ENCODE results near the gene ZNF592. TPM values are rescaled to one million over a fixed set of nuclear protein-coding genes. Genes with fewer than 3 reads are reported as not detected.

Gene ZNF592
- total and polyA plus RNA-seq, 9 of the 15 experiments (the other 6 are each of a cell fraction or from before 2014, with no cell fraction given): 0.88 to 23.8 (median 7.4) TPM

DNA sequence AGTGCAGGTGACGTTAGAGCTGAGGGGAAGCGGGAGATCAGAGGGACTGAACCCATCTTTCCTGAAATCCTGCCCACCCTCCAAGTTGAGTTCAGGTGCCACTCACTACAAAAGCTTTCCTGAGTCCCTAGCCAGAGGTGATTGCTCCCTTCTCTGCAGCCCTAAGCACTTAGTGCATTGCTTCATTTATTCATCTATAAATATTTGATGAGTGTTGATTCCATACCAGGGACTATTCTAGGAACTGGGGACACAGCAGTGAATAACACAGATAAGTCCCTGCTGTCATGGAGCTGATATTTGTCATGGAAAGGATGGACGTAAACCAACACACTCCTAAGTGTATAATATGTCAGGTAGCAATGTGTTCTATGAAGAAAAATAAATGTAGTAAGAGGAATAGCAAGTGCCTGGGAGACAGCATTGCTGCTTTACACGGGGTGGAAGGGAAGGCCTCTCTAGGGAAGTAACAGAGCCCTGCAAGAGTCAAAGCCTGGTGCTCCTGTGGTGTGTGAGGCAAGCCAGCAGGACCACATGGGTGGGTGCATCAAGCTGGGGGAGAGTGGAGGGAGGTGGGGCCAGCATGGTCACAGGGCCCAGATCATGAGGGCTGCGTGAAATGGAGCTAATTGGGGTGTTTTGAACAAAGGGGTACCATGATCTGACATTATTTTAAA, 87.4 kb downstream of the ZNF592 start:
- in situ Hi-C loops (cut with MboI): loop anchor here (5.0 kb wide), 1 partner anchor 87 kb away; no protein-coding TSS in a partner anchor
- Histone ChIP-seq H3K36me3 (ENCODE audit: control insufficient read depth, insufficient read depth, low read length) (no peaks in the 10 kb centered on the region), H3K79me2 (ENCODE audit: control insufficient read depth, insufficient read depth, low read length) (no peaks in the 10 kb centered on the region), H3K9me1 (ENCODE audit: control insufficient read depth, insufficient read depth, low read length) (no peaks in the 10 kb centered on the region), H3K4me2 (ENCODE audit: insufficient read depth, low read length) (no peak overlapping the region), H3K4me1 (replicated peaks in 1 of 2; ENCODE audit: control insufficient read depth in 2 of 2, insufficient read depth in 2 of 2, low read length in 2 of 2) (peaks cover 16 to 23% of the 10 kb centered on the region in 2 experiments; a peak in 4 of 5 replicates), H2AFZ (ENCODE audit: low read depth, low read length) (no peak overlapping the region), H4K20me1 (replicated peaks; ENCODE audit: control insufficient read depth, insufficient read depth, low read length) (no peaks in the 10 kb centered on the region), H3K27me3 (ENCODE audit: control insufficient read depth in 2 of 2, insufficient read depth in 2 of 2, low read length in 2 of 2) (peaks cover 0 to 4% of the 10 kb centered on the region in 2 experiments; a peak in 2 of 5 replicates), H3K27ac (ENCODE audit: extremely low read depth, low read depth, low read length) (no peak overlapping the region), H3K9me3 (replicated peaks; ENCODE audit: control insufficient read depth, insufficient read depth, low read depth, low read length) (no peaks in the 10 kb centered on the region), H3K9ac (ENCODE audit: insufficient read depth in 1 of 2, low read depth in 2 of 2, low read length in 2 of 2) (no peak overlapping the region), H3K4me3 (no peak overlapping the region)
- ATAC-seq (no peak), DNase-seq (ENCODE audit: extremely low read depth in 1 of 4, low spot score in 3 of 4) (no peak), FAIRE-seq (no peak)
- 10% methylated on average over 5 of the region's 5 CpGs for WGBS (ENCODE audit: insufficient coverage, low coverage, missing lambda C conversion rate)
- ChIA-PET CTCF (ENCODE audit: low intra/inter-chr PET ratio) (no interaction called here), POLR2A (interaction anchor here (0.5 to 1.2 kb wide), 3 partner anchors 80 to 198 kb away, joined by 3 read pairs; no protein-coding TSS in a partner anchor)
- no TSS peak for BruUV-seq (replicated peaks)
- TF ChIP-seq CTCFL (IDR thresholded peaks at IDR 0.05; ENCODE audit: borderline replicate concordance, insufficient read depth, low read depth, low read length, poor library complexity, severe bottlenecking) (no peak), ZBTB7A (IDR thresholded peaks at IDR 0.05; ENCODE audit: borderline replicate concordance, control insufficient read depth, low read depth, low read length) (no peak), ZNF57 (CRISPR knock-in tag; IDR thresholded peaks at IDR 0.05) (no peak)
- TF ChIP-seq, protein P1, sequence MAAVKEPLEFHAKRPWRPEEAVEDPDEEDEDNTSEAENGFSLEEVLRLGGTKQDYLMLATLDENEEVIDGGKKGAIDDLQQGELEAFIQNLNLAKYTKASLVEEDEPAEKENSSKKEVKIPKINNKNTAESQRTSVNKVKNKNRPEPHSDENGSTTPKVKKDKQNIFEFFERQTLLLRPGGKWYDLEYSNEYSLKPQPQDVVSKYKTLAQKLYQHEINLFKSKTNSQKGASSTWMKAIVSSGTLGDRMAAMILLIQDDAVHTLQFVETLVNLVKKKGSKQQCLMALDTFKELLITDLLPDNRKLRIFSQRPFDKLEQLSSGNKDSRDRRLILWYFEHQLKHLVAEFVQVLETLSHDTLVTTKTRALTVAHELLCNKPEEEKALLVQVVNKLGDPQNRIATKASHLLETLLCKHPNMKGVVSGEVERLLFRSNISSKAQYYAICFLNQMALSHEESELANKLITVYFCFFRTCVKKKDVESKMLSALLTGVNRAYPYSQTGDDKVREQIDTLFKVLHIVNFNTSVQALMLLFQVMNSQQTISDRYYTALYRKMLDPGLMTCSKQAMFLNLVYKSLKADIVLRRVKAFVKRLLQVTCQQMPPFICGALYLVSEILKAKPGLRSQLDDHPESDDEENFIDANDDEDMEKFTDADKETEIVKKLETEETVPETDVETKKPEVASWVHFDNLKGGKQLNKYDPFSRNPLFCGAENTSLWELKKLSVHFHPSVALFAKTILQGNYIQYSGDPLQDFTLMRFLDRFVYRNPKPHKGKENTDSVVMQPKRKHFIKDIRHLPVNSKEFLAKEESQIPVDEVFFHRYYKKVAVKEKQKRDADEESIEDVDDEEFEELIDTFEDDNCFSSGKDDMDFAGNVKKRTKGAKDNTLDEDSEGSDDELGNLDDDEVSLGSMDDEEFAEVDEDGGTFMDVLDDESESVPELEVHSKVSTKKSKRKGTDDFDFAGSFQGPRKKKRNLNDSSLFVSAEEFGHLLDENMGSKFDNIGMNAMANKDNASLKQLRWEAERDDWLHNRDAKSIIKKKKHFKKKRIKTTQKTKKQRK (IDR thresholded peaks at IDR 0.05; ENCODE audit: borderline replicate concordance, low read depth, low read length): no peak
- intact Hi-C loops (cut with micrococcal nuclease): no loop called here

Data from K562 (cell line).